ENCODE results near the gene KPNA2. TPM values are rescaled to one million over a fixed set of nuclear protein-coding genes. Genes with fewer than 3 reads are reported as not detected.

Gene KPNA2
- total and polyA plus RNA-seq, 2 of the 13 experiments (the other 11 are each of a cell fraction or from before 2014, with no cell fraction given), result 111 to 305 TPM

GRCh38 chr17:68052810-68053209 lies 17.3 kb downstream of the KPNA2 start:
- Histone ChIP-seq H3K4me3 (replicated peaks in 1 of 3; ENCODE audit: insufficient read depth in 1 of 3, low read depth in 2 of 3, low read length in 3 of 3) (no peak overlapping the region), H3K4me1 (ENCODE audit: insufficient read depth, low read length) (peaks cover 15% of the 10 kb centered on the region), H3K4me2 (ENCODE audit: low read depth, low read length) (peak overlapping the region; percentile 26), H2AFZ (ENCODE audit: low read length) (no peak overlapping the region), H3K79me2 (ENCODE audit: insufficient read depth, low read length) (no peaks in the 10 kb centered on the region), H3K9ac (ENCODE audit: insufficient read depth, low read depth, low read length) (no peak overlapping the region), H3K27ac (ENCODE audit: extremely low read length, insufficient read depth, low read length) (no peak overlapping the region), H3K9me3 (ENCODE audit: low read length) (no peaks in the 10 kb centered on the region), H4K20me1 (ENCODE audit: insufficient read depth, low read length) (no peaks in the 10 kb centered on the region), H3K27me3 (ENCODE audit: control insufficient read depth in 1 of 2, insufficient read depth in 2 of 2, low read length in 2 of 2) (no peaks in the 10 kb centered on the region; a peak in 1 of 5 replicates), H3K36me3 (replicated peaks in 1 of 2; ENCODE audit: control insufficient read depth in 1 of 2, insufficient read depth in 2 of 2, low read length in 2 of 2) (no peaks in the 10 kb centered on the region; a peak in 1 of 5 replicates)
- FAIRE-seq (no peak), DNase-seq (ENCODE audit: low spot score) (no peak), ATAC-seq (no peak)
- 72% methylated on average over 14 of the region's 14 CpGs for WGBS (ENCODE audit: low lambda C conversion rate)
- no peak for TF ChIP-seq ZNF276 (CRISPR knock-in tag; IDR thresholded peaks at IDR 0.05; ENCODE audit: low read depth)
- no peak for TF ChIP-seq ZBTB40 (IDR thresholded peaks at IDR 0.05)
- no peak for TF ChIP-seq ZBTB40 (CRISPR knock-in tag; IDR thresholded peaks at IDR 0.05)
- 0 out of 2 replicates have a peak, but pooled peaks have one; percentile 40 for TF ChIP-seq ZNF619 (CRISPR knock-in tag; IDR thresholded peaks at IDR 0.05)
- TF ChIP-seq U2AF1 (optimal IDR thresholded peaks at IDR 0.05; ENCODE audit: low read depth, low read length), result no peak
- no TSS peak for BruUV-seq (replicated peaks)
- CTCF ChIA-PET (ENCODE audit: low intra/inter-chr PET ratio, low total read pairs), result no interaction called here
- POLR2A ChIA-PET, result no interaction called here
- intact Hi-C loops (cut with micrococcal nuclease; ENCODE audit: unreplicated experiment) (no loop called here), in situ Hi-C loops (cut with HindIII; ENCODE audit: extremely low pct_ligation_motif_present, low pct_unique_long_range_greater_than_20kb) (no loop called here)

All from HepG2 (cell line).